Kidney (tissue), 14 donors: Measurements from ENCODE around the gene BET1L. TPM values are rescaled to one million over a fixed set of nuclear protein-coding genes. Genes with fewer than 3 reads are reported as not detected.

Experiments used
- DNase-seq, 5 donors: peaks; one replicate each; pipeline ENCODE4 v3.0.0-alpha.2; 2013 to 2020
- FAIRE-seq: peaks from 2 replicates; lab custom pipeline; 2012; peaks lifted over from hg19 to GRCh38; lab: Jason Lieb, UNC
- H3K27ac ChIP-seq, 2 donors: one replicate each; pipeline ENCODE4 v1.7.0; 2013; ENCODE audit warnings: low read depth in 2 of 2, low read length in 2 of 2, inconsistent platforms in 1 of 2
- H3K27me3 ChIP-seq: one replicate; pipeline ENCODE4 v1.7.1; 2013; ENCODE audit warnings: low read length, inconsistent platforms; ENCODE audit not compliant: control insufficient read depth, insufficient read depth
- H3K36me3 ChIP-seq, 3 donors: one replicate each; pipeline versions ENCODE4 v1.7.0 to v1.7.1; 2013; ENCODE audit warnings: low read length in 3 of 3, control low read depth in 1 of 3, inconsistent platforms in 1 of 3; ENCODE audit not compliant: insufficient read depth in 3 of 3, control insufficient read depth in 2 of 3
- H3K4me1 ChIP-seq, 3 donors: one replicate each; pipeline versions ENCODE4 v1.7.0 to v1.7.1; 2013; ENCODE audit warnings: low read length in 3 of 3, inconsistent platforms in 1 of 3, low read depth in 1 of 3; ENCODE audit not compliant: control insufficient read depth in 2 of 3, insufficient read depth in 2 of 3
- H3K4me3 ChIP-seq, 3 donors: one replicate each; pipeline versions ENCODE4 v1.7.0 to v1.8.1; 2013; ENCODE audit warnings: low read length in 3 of 3, control low read depth in 1 of 3, inconsistent platforms in 1 of 3
- H3K9ac ChIP-seq, 3 donors: one replicate each; pipeline versions ENCODE4 v1.7.0 to v1.7.1; 2013; ENCODE audit warnings: low read length in 3 of 3, control low read depth in 1 of 3, inconsistent platforms in 1 of 3
- H3K9me3 ChIP-seq, 3 donors: one replicate each; pipeline versions ENCODE4 v1.7.0 to v1.7.1; 2013; ENCODE audit warnings: low read length in 3 of 3, control low read depth in 1 of 3, inconsistent platforms in 1 of 3; ENCODE audit not compliant: control insufficient read depth in 2 of 3, insufficient read depth in 1 of 3
- intact Hi-C: fragments of 100-400 bp; cut with DNase I; formaldehyde crosslinking; loops from one replicate; pipeline ENCODE4 v1.11.1; 2022
- polyA plus RNA-seq: library from polyadenylated mRNA; stranded (reverse); fragments of 350-450 nt; fragmentation: Illumina TruSeq; extraction: RNeasy Lipid Tissue Mini Kit (QIAGEN cat#74804); gene quantifications from one replicate; pipeline ENCODE4 v1.2.3, GENCODE V29; 2014; ENCODE audit warnings: low read depth, low replicate concordance; ENCODE audit not compliant: insufficient read depth
- total RNA-seq: library from RNA; stranded (reverse); fragmentation: NEBNext Ultra II Directional; extraction: Animal tissue kit (Norgen Biotek cat#: 25700); gene quantifications from one replicate; pipeline ENCODE4 v1.2.1, GENCODE V29; 2021
- TF ChIP-seq, protein P1 (sequence below): IDR thresholded peaks from 3 replicates; pipeline ENCODE4 v1.5.1; 2012; ENCODE audit warnings: mild to moderate bottlenecking, moderate library complexity, borderline replicate concordance; ENCODE audit not compliant: insufficient read depth; ENCODE audit errors: extremely low read depth
- donor health status: control.
- donor health status: control.
- donor health status: control.
- donor health status: control.
- donor health status: control.
- donor health status: DM: yes; HTN: yes; CAD: no.
- donor health status: Normal renal cell carcinoma (clear cell type).

The BET1L gene
- total and polyA plus RNA-seq, 2 donors from 2014 or later, result 43.9 to 56.5 TPM

DNA sequence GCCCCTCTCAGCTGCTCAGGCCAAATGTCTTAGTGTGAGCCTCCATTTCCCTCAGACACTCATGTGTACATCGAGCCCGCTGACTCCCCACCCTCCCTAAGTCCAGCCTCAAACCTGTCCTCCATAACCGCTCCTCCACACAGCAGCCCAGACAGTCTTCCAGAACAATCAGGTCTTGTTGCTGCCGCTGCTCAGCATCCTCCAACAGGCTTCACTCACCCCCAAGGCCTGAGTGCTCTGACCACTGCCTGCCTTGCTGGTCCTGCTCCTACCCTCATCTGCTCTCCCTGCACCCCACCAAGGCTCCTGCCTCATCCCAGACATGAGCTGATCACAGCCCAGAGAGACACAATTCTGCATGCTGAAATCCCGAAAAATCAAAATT lies 46.7 kb upstream of the BET1L start:
- Histone ChIP-seq H3K27ac (no peak overlapping the region), H3K9ac (no peak overlapping the region), H3K9me3 (no peaks in the 10 kb centered on the region), H3K4me3 (no peak overlapping the region), H3K36me3 (peaks cover 2 to 20% (median 19%) of the 10 kb centered on the region in 3 donors), H3K27me3 (no peaks in the 10 kb centered on the region), H3K4me1 (no peaks in the 10 kb centered on the region)
- FAIRE-seq (no peak), DNase-seq (no peak)
- TF ChIP-seq, protein P1, sequence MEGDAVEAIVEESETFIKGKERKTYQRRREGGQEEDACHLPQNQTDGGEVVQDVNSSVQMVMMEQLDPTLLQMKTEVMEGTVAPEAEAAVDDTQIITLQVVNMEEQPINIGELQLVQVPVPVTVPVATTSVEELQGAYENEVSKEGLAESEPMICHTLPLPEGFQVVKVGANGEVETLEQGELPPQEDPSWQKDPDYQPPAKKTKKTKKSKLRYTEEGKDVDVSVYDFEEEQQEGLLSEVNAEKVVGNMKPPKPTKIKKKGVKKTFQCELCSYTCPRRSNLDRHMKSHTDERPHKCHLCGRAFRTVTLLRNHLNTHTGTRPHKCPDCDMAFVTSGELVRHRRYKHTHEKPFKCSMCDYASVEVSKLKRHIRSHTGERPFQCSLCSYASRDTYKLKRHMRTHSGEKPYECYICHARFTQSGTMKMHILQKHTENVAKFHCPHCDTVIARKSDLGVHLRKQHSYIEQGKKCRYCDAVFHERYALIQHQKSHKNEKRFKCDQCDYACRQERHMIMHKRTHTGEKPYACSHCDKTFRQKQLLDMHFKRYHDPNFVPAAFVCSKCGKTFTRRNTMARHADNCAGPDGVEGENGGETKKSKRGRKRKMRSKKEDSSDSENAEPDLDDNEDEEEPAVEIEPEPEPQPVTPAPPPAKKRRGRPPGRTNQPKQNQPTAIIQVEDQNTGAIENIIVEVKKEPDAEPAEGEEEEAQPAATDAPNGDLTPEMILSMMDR, result no peak
- intact Hi-C loops, result no loop called here

DNA sequence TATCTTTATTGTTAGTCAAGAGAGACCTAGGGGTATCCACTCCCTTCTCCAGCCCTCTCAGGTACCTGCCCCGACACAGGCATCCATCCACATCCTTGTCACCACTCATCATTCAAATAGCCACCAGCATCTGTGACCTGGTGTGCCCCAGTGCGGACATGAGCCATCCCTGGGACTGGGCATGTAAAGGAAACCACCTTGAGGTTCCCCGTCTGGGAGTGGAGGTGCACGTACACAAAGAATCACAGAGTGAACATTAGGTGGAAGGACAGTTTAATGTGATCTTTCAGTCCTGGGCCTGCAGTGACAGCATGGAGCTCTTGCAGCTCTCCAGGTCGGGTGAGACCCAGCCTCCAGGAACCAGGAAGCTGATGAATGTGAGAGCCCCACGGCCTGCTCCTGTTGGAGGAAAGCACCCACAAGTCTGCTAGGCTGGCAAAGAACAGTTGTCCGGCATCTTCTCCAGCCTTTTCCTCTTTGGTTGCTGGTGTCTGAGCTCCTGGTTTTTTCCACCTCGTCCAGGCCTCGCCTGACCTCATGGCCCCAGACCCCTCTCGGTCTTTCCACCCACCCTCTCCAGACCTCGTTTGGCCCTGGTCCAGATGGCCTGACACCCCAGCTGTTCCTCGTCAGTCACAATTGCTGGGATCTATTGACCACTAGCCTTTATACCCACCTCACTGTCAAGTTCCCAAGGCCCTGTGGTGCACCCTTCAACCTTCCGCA lies 46.1 kb upstream of the BET1L start:
- Histone ChIP-seq H3K27me3 (no peaks in the 10 kb centered on the region), H3K36me3 (peaks cover 6 to 25% (median 24%) of the 10 kb centered on the region in 3 donors), H3K9ac (no peak overlapping the region), H3K9me3 (no peaks in the 10 kb centered on the region), H3K4me3 (no peak overlapping the region), H3K4me1 (no peaks in the 10 kb centered on the region), H3K27ac (no peak overlapping the region)
- DNase-seq (no peak), FAIRE-seq (no peak)
- intact Hi-C loops, result no loop called here
- TF ChIP-seq, protein P1, result no peak

DNA sequence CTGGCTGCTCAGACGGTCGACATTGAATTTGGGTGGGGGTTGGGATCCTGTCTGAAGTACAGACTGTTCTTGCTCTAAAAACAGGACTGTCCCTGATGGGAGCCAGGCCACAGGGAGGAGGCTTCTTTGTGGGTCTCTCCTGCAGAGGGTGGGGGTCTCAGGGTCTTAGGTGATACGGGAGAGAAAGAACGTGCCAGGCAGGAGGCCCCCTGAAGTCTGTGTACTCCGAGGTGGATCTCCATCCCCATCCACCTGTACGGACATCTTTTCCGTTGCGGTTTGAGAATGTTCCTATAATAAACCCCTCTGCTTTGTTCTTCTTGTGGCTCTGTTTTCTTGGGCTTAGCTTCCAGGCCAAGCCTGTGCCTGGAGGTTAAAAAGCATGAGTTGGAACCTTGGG lies 45.5 kb upstream of the BET1L start:
- no peak overlapping the region for H3K27ac ChIP-seq
- no peaks in the 10 kb centered on the region for H3K27me3 ChIP-seq
- peaks cover 6 to 27% (median 26%) of the 10 kb centered on the region in 3 donors for H3K36me3 ChIP-seq
- no peak for FAIRE-seq
- H3K9me3 ChIP-seq, result no peaks in the 10 kb centered on the region
- H3K9ac ChIP-seq, result no peak overlapping the region
- no peak for DNase-seq
- intact Hi-C loops, result no loop called here
- H3K4me3 ChIP-seq, result no peak overlapping the region
- no peaks in the 10 kb centered on the region for H3K4me1 ChIP-seq
- TF ChIP-seq, protein P1, result no peak
